HG03135 (cell line): Measurements from ENCODE around the gene ADGRG1.

Source experiments
- ATAC-seq: cut with Tn5 transposase; IDR thresholded peaks from one replicate; pipeline ENCODE4 v1.9.1; 2021; ENCODE audit warnings: mild to moderate bottlenecking, moderate library complexity; ENCODE audit not compliant: unreplicated experiment

The ADGRG1 gene

GRCh38 chr16:57714047-57714446 is 85.6 kb downstream of the ADGRG1 start:
- ATAC-seq: no peak
